Breast epithelium (tissue), 3 donors: ENCODE results near the gene CCDC70.

Experiments used
- CTCF ChIP-seq, 3 donors: fragments of 450-650 bp; IDR thresholded peaks; one replicate each; pipeline ENCODE4 v1.5.1; 2016 to 2017; ENCODE audit warnings: antibody characterized with exemption in 3 of 3, mild to moderate bottlenecking in 3 of 3, moderate library complexity in 3 of 3
- POLR2A ChIP-seq: fragments of 450-650 bp; IDR thresholded peaks from one replicate; pipeline ENCODE4 v1.6.1; 2016; ENCODE audit warnings: antibody characterized with exemption, mild to moderate bottlenecking, moderate library complexity

GRCh38 chr13:51838240-51838846 is 23.4 kb upstream of the CCDC70 start:
- TF ChIP-seq CTCF (IDR thresholded peaks at IDR 0.05) (no peak), POLR2A (no peak)
